ENCODE results near the gene BANF2.

The BANF2 gene

GRCh38 chr20:17693444-17694001 lies 6.2 kb upstream of the BANF2 start:
- TF ChIP-seq FOXP2 (optimal IDR thresholded peaks at IDR 0.05; ENCODE audit: control extremely low read depth, extremely low read length, insufficient read depth) (no peak), POLR2AphosphoS5 (IDR thresholded peaks at IDR 0.05; ENCODE audit: borderline replicate concordance, low read depth, low read length) (no peak), EZH2 (IDR thresholded peaks at IDR 0.05) (no peak)
- Histone ChIP-seq H3K27ac (no peak overlapping the region), H3K9ac (ENCODE audit: insufficient read length) (no peak overlapping the region), H3K9me3 (ENCODE audit: low read depth, low read length) (0 out of 2 replicates have a peak, but pooled peaks cover 7% of the 10 kb centered on the region), H3K36me3 (ENCODE audit: insufficient read depth, low read length) (no peaks in the 10 kb centered on the region), H3K4me3 (no peak overlapping the region)
- DNase-seq (ENCODE audit: low read depth, low spot score): no peak

- Histone ChIP-seq H3K9me3 (ENCODE audit: low read depth, low read length) (0 out of 2 replicates have a peak, but pooled peaks cover 7% of the 10 kb centered on the region), H3K36me3 (ENCODE audit: insufficient read depth, low read length) (no peaks in the 10 kb centered on the region), H3K27ac (no peak overlapping the region), H3K4me3 (no peak overlapping the region), H3K9ac (ENCODE audit: insufficient read length) (no peak overlapping the region)
- TF ChIP-seq FOXP2 (optimal IDR thresholded peaks at IDR 0.05; ENCODE audit: control extremely low read depth, extremely low read length, insufficient read depth): no peak
- TF ChIP-seq POLR2AphosphoS5 (IDR thresholded peaks at IDR 0.05; ENCODE audit: borderline replicate concordance, low read depth, low read length): no peak
- no peak for TF ChIP-seq EZH2 (IDR thresholded peaks at IDR 0.05)
- DNase-seq (ENCODE audit: low read depth, low spot score): no peak
Measured at GRCh38 chr20:17694767-17695166, 5.0 kb upstream of the BANF2 start.

GRCh38 chr20:17696287-17696686 lies 3.5 kb upstream of the BANF2 start:
- Histone ChIP-seq H3K9me3 (ENCODE audit: low read depth, low read length) (no peaks in the 10 kb centered on the region), H3K4me3 (no peak overlapping the region), H3K36me3 (ENCODE audit: insufficient read depth, low read length) (no peaks in the 10 kb centered on the region), H3K27ac (no peak overlapping the region), H3K9ac (ENCODE audit: insufficient read length) (no peak overlapping the region)
- no peak for TF ChIP-seq POLR2AphosphoS5 (IDR thresholded peaks at IDR 0.05; ENCODE audit: borderline replicate concordance, low read depth, low read length)
- TF ChIP-seq FOXP2 (optimal IDR thresholded peaks at IDR 0.05; ENCODE audit: control extremely low read depth, extremely low read length, insufficient read depth): no peak
- no peak for TF ChIP-seq EZH2 (IDR thresholded peaks at IDR 0.05)
- DNase-seq (ENCODE audit: low read depth, low spot score): no peak

GRCh38 chr20:17697171-17697570 lies 2.6 kb upstream of the BANF2 start:
- Histone ChIP-seq H3K9me3 (ENCODE audit: low read depth, low read length) (no peaks in the 10 kb centered on the region), H3K9ac (ENCODE audit: insufficient read length) (no peak overlapping the region), H3K4me3 (no peak overlapping the region), H3K27ac (no peak overlapping the region), H3K36me3 (ENCODE audit: insufficient read depth, low read length) (no peaks in the 10 kb centered on the region)
- TF ChIP-seq EZH2 (IDR thresholded peaks at IDR 0.05): no peak
- no peak for TF ChIP-seq FOXP2 (optimal IDR thresholded peaks at IDR 0.05; ENCODE audit: control extremely low read depth, extremely low read length, insufficient read depth)
- TF ChIP-seq POLR2AphosphoS5 (IDR thresholded peaks at IDR 0.05; ENCODE audit: borderline replicate concordance, low read depth, low read length): no peak
- no peak for DNase-seq (ENCODE audit: low read depth, low spot score)

- no peak for DNase-seq (ENCODE audit: low read depth, low spot score)
- Histone ChIP-seq H3K9me3 (ENCODE audit: low read depth, low read length) (no peaks in the 10 kb centered on the region), H3K9ac (ENCODE audit: insufficient read length) (no peak overlapping the region), H3K36me3 (ENCODE audit: insufficient read depth, low read length) (no peaks in the 10 kb centered on the region), H3K4me3 (no peak overlapping the region), H3K27ac (no peak overlapping the region)
- TF ChIP-seq EZH2 (IDR thresholded peaks at IDR 0.05) (no peak), POLR2AphosphoS5 (IDR thresholded peaks at IDR 0.05; ENCODE audit: borderline replicate concordance, low read depth, low read length) (no peak), FOXP2 (optimal IDR thresholded peaks at IDR 0.05; ENCODE audit: control extremely low read depth, extremely low read length, insufficient read depth) (no peak)
Measured at GRCh38 chr20:17698384-17698783, 1.4 kb upstream of the BANF2 start.

GRCh38 chr20:17700637-17701036 lies 871 bp downstream of the BANF2 start:
- no peak overlapping the region for H3K9ac ChIP-seq (ENCODE audit: insufficient read length)
- no peak for TF ChIP-seq POLR2AphosphoS5 (IDR thresholded peaks at IDR 0.05; ENCODE audit: borderline replicate concordance, low read depth, low read length)
- no peak for TF ChIP-seq FOXP2 (optimal IDR thresholded peaks at IDR 0.05; ENCODE audit: control extremely low read depth, extremely low read length, insufficient read depth)
- no peaks in the 10 kb centered on the region for H3K36me3 ChIP-seq (ENCODE audit: insufficient read depth, low read length)
- no peak overlapping the region for H3K4me3 ChIP-seq
- DNase-seq (ENCODE audit: low read depth, low spot score): no peak
- H3K9me3 ChIP-seq (ENCODE audit: low read depth, low read length): no peaks in the 10 kb centered on the region
- no peak overlapping the region for H3K27ac ChIP-seq

- Histone ChIP-seq H3K27ac (no peak overlapping the region), H3K36me3 (ENCODE audit: insufficient read depth, low read length) (no peaks in the 10 kb centered on the region), H3K9me3 (ENCODE audit: low read depth, low read length) (no peaks in the 10 kb centered on the region), H3K4me3 (no peak overlapping the region), H3K9ac (ENCODE audit: insufficient read length) (no peak overlapping the region)
- no peak for TF ChIP-seq EZH2 (IDR thresholded peaks at IDR 0.05)
- TF ChIP-seq POLR2AphosphoS5 (IDR thresholded peaks at IDR 0.05; ENCODE audit: borderline replicate concordance, low read depth, low read length): no peak
- TF ChIP-seq FOXP2 (optimal IDR thresholded peaks at IDR 0.05; ENCODE audit: control extremely low read depth, extremely low read length, insufficient read depth): no peak
- no peak for DNase-seq (ENCODE audit: low read depth, low spot score)
Measured at GRCh38 chr20:17701826-17702225, 2.1 kb downstream of the BANF2 start.

- Histone ChIP-seq H3K4me3 (no peak overlapping the region), H3K9ac (ENCODE audit: insufficient read length) (no peak overlapping the region), H3K27ac (no peak overlapping the region), H3K9me3 (ENCODE audit: low read depth, low read length) (no peaks in the 10 kb centered on the region), H3K36me3 (ENCODE audit: insufficient read depth, low read length) (no peaks in the 10 kb centered on the region)
- TF ChIP-seq EZH2 (IDR thresholded peaks at IDR 0.05) (no peak), POLR2AphosphoS5 (IDR thresholded peaks at IDR 0.05; ENCODE audit: borderline replicate concordance, low read depth, low read length) (no peak), FOXP2 (optimal IDR thresholded peaks at IDR 0.05; ENCODE audit: control extremely low read depth, extremely low read length, insufficient read depth) (no peak)
- no peak for DNase-seq (ENCODE audit: low read depth, low spot score)
Measured at GRCh38 chr20:17704589-17705317, 5.0 kb downstream of the BANF2 start.
